SK-N-SH treated with all-trans-retinoic acid at 6 μM for 48 hours (cell line): Measurements from ENCODE around the gene CAST.

Experiments used
- ATAC-seq: fragments of 200-7000 bp; cut with Tn5 transposase; 3 replicates; pipeline ENCODE4 v1.9.1; 2020; ENCODE audit warnings: mild to moderate bottlenecking, moderate library complexity
- ARNTL ChIP-seq: fragments of 450-650 bp; formaldehyde crosslinking; IDR thresholded peaks from 2 replicates; pipeline ENCODE4 v1.5.0; 2020; ENCODE audit warnings: low read depth, mild to moderate bottlenecking, moderate library complexity, borderline replicate concordance
- BACH2 ChIP-seq: fragments of 250-450 bp; sonication (Bioruptor Pico); IDR thresholded peaks from 2 replicates; pipeline ENCODE4 v1.9.0; 2021; ENCODE audit warnings: mild to moderate bottlenecking, borderline replicate concordance
- CREB5 ChIP-seq: fragments of 250-450 bp; sonication (Bioruptor Pico); IDR thresholded peaks from 2 replicates; pipeline ENCODE4 v1.5.1; 2020; ENCODE audit warnings: low read depth, mild to moderate bottlenecking, moderate library complexity
- CSDC2 ChIP-seq: fragments of 250-450 bp; sonication (Bioruptor Pico); IDR thresholded peaks from 2 replicates; pipeline ENCODE4 v1.5.0; 2020; ENCODE audit warnings: mild to moderate bottlenecking, moderate library complexity
- CSRNP3 ChIP-seq: fragments of 250-450 bp; sonication (Bioruptor Pico); IDR thresholded peaks from 2 replicates; pipeline ENCODE4 v1.5.1; 2021; ENCODE audit warnings: mild to moderate bottlenecking, moderate library complexity
- ESRRG ChIP-seq: fragments of 250-450 bp; sonication (Bioruptor Pico); IDR thresholded peaks from 2 replicates; pipeline ENCODE4 v1.6.1; 2021; ENCODE audit warnings: mild to moderate bottlenecking
- ISL1 ChIP-seq: fragments of 250-450 bp; sonication (Bioruptor Pico); IDR thresholded peaks from 2 replicates; pipeline ENCODE4 v2.1.2; 2022; ENCODE audit warnings: mild to moderate bottlenecking, moderate library complexity
- OSR1 ChIP-seq: fragments of 250-450 bp; sonication (Bioruptor Pico); IDR thresholded peaks from 2 replicates; pipeline ENCODE4 v1.8.0; 2022; ENCODE audit warnings: moderate library complexity, mild to moderate bottlenecking, inconsistent platforms
- PATZ1 ChIP-seq: fragments of 250-450 bp; sonication (Bioruptor Pico); IDR thresholded peaks from 2 replicates; pipeline ENCODE4 v1.8.0; 2020; ENCODE audit warnings: mild to moderate bottlenecking, moderate library complexity, borderline replicate concordance
- POU6F1 ChIP-seq: fragments of 250-450 bp; sonication (Bioruptor Pico); IDR thresholded peaks from 2 replicates; pipeline ENCODE4 v1.8.0; 2021; ENCODE audit warnings: low read depth, mild to moderate bottlenecking, moderate library complexity, borderline replicate concordance
- PPARA ChIP-seq: fragments of 250-450 bp; sonication (Bioruptor Pico); IDR thresholded peaks from 2 replicates; pipeline ENCODE4 v1.5.0; 2020; ENCODE audit warnings: mild to moderate bottlenecking, borderline replicate concordance
- RARB ChIP-seq: fragments of 250-450 bp; sonication (Bioruptor Pico); IDR thresholded peaks from 2 replicates; pipeline ENCODE4 v1.8.0; 2021; ENCODE audit warnings: mild to moderate bottlenecking, moderate library complexity
- SNAI2 ChIP-seq: fragments of 250-450 bp; sonication (Bioruptor Pico); IDR thresholded peaks from 2 replicates; pipeline ENCODE4 v1.5.0; 2020; ENCODE audit warnings: mild to moderate bottlenecking, moderate library complexity
- TCF4 ChIP-seq: fragments of 250-450 bp; sonication (Bioruptor Pico); IDR thresholded peaks from 2 replicates; pipeline ENCODE4 v1.8.0; 2021; ENCODE audit warnings: mild to moderate bottlenecking, moderate library complexity, borderline replicate concordance
- TOX ChIP-seq: fragments of 250-450 bp; sonication (Bioruptor Pico); IDR thresholded peaks from 2 replicates; pipeline ENCODE4 v1.8.0; 2021; ENCODE audit warnings: mild to moderate bottlenecking, moderate library complexity, borderline replicate concordance
- TSHZ2 ChIP-seq: fragments of 250-450 bp; sonication (Bioruptor Pico); IDR thresholded peaks from 2 replicates; pipeline ENCODE4 v1.5.0; 2020; ENCODE audit warnings: mild to moderate bottlenecking, moderate library complexity
- ZC3H10 ChIP-seq: fragments of 250-450 bp; sonication (Bioruptor Pico); IDR thresholded peaks from 2 replicates; pipeline ENCODE4 v1.5.1; 2021; ENCODE audit warnings: mild to moderate bottlenecking, moderate library complexity
- ZFP3 ChIP-seq: fragments of 250-450 bp; sonication (Bioruptor Pico); IDR thresholded peaks from 2 replicates; pipeline ENCODE4 v1.5.0; 2020; ENCODE audit warnings: mild to moderate bottlenecking, moderate library complexity
- ZFP30 ChIP-seq: fragments of 450-650 bp; formaldehyde crosslinking; IDR thresholded peaks from 2 replicates; pipeline ENCODE4 v1.5.0; 2022; ENCODE audit warnings: mild to moderate bottlenecking, moderate library complexity
- ZNF565 ChIP-seq: fragments of 450-650 bp; formaldehyde crosslinking; conservative IDR thresholded peaks from 2 replicates; pipeline ENCODE4 v1.5.0; 2020; ENCODE audit warnings: low read depth, mild to moderate bottlenecking, moderate library complexity
- ZNF8 ChIP-seq: fragments of 450-650 bp; formaldehyde crosslinking; IDR thresholded peaks from 2 replicates; pipeline ENCODE4 v1.5.0; 2020; ENCODE audit warnings: mild to moderate bottlenecking, moderate library complexity

Gene CAST

DNA sequence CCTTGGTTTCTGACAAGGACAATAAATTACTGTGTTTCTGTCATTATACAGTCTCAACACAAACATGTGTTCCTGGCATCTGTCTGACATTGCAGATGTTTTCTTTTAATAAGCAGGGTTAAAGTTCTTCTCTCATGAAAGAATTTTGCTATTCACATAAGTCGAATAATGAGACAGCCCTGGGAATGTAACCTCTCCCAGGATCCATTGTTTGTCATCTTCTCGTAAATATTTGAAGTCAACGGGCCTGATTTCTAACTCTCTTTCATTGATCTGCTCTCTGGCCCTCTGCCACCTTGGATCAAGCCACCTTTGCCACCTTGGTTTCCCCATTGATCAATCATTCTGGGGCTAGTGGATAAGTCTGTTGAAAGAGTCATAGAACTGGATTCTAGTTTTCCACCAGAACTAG, 12.9 kb upstream of the CAST start (continued):
- no peak for TF ChIP-seq POU6F1 (CRISPR knock-in tag)
- TF ChIP-seq ZNF565 (CRISPR knock-in tag), result no peak
- no peak for TF ChIP-seq SNAI2 (CRISPR knock-in tag)
- no peak for TF ChIP-seq ZFP3 (CRISPR knock-in tag)
- TF ChIP-seq BACH2 (CRISPR knock-in tag), result no peak
- TF ChIP-seq RARB, result no peak
- TF ChIP-seq, all 23 proteins: peak for 0

- ATAC-seq, result peak; percentile 24; the same call in 1 of the 3 replicates
- TF ChIP-seq TSHZ2 (CRISPR knock-in tag) (no peak), CSDC2 (CRISPR knock-in tag) (no peak), SNAI2 (CRISPR knock-in tag) (no peak)
- TF ChIP-seq, all 23 proteins: peak for 0
Measured at GRCh38 chr5:96649681-96650540, 12.3 kb upstream of the CAST start.

DNA sequence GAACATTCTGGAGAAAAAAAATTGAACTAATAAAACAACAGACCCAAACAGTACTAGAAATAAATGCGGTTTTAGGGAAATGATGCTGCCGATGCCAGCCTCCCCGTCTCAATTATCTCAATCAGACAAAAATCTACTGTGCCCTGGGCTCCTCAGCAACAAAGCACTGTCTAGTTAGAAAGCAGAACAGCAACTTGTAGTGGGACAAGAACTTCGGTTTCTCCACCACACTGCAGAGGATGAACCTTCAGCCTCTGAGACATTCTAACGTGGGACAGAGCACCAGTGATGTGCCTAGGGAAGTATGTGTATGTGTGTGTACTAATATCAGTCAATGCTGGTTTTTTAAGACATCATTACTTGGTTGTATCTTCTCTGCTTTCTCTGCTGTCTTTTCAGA, 11.1 kb upstream of the CAST start:
- TF ChIP-seq CREB5 (no peak), ZFP30 (CRISPR knock-in tag) (no peak), ISL1 (CRISPR knock-in tag) (no peak), BACH2 (CRISPR knock-in tag) (no peak), ZC3H10 (CRISPR knock-in tag) (no peak), SNAI2 (CRISPR knock-in tag) (no peak), OSR1 (CRISPR knock-in tag) (no peak), PPARA (no peak), ZNF565 (CRISPR knock-in tag) (no peak), ZFP3 (CRISPR knock-in tag) (no peak), CSRNP3 (CRISPR knock-in tag) (no peak), ZNF8 (CRISPR knock-in tag) (no peak), RARB (no peak), PATZ1 (CRISPR knock-in tag) (no peak), ARNTL (CRISPR knock-in tag) (no peak), ESRRG (CRISPR knock-in tag) (no peak), TCF4 (CRISPR knock-in tag) (no peak), TOX (CRISPR knock-in tag) (no peak)
- ATAC-seq, result no peak
